PFSK-1 (cell line): ENCODE measurements around the gene ACTC1.

Source experiments
- FOXP2 ChIP-seq: optimal IDR thresholded peaks from 2 replicates; pipeline ENCODE3; 2011; ENCODE audit warnings: borderline replicate concordance, control low read depth, inconsistent platforms; ENCODE audit not compliant: insufficient read depth; ENCODE audit errors: extremely low read length, extremely low read depth
- POLR2AphosphoS5 ChIP-seq: IDR thresholded peaks from 2 replicates; pipeline ENCODE4 v1.6.1; 2012; ENCODE audit warnings: low read depth, mild to moderate bottlenecking, control low read depth, low read length, moderate library complexity
- SIN3A ChIP-seq: IDR thresholded peaks from 2 replicates; pipeline ENCODE4 v1.6.1; 2012; ENCODE audit warnings: mild to moderate bottlenecking, low read length, moderate library complexity, borderline replicate concordance; ENCODE audit not compliant: insufficient read depth
- TAF1 ChIP-seq: IDR thresholded peaks from 2 replicates; pipeline ENCODE4 v1.6.1; 2012; ENCODE audit warnings: low read length, control low read depth, borderline replicate concordance; ENCODE audit not compliant: insufficient read depth
- TF ChIP-seq, protein P1 (sequence below), 2 experiments: IDR thresholded peaks; 2 replicates each; pipeline versions ENCODE4 v1.6.1 to v1.8.0; 2011 to 2012; ENCODE audit warnings: low read depth in 2 of 2, low read length in 2 of 2, control low read depth in 1 of 2, inconsistent platforms in 1 of 2, mild to moderate bottlenecking in 1 of 2, moderate library complexity in 1 of 2; ENCODE audit not compliant: insufficient read depth in 1 of 2

DNA sequence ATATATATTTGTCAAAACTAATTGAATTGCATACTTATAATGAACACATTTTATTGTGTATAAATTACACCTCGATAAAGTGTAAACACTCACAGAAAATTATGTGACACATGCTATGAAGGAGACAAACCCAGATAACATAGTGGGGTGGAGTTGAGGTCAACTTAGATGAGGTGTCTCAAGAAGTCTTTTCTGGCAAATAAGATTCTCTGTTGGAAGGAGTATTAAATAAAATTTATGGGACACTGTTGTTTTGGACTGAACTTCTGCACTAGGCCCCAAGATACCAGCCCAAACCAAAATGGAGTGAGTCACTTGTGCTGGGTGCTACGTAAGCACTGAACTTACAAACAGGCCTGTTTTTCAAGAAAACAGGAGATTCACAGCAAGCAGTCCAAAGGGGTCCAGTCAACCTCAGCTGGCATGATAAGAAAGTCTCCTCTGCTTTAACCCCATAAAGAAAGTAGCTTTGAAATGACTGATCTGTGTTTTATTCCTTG is 18.7 kb downstream of the ACTC1 start:
- TF ChIP-seq, protein P1, sequence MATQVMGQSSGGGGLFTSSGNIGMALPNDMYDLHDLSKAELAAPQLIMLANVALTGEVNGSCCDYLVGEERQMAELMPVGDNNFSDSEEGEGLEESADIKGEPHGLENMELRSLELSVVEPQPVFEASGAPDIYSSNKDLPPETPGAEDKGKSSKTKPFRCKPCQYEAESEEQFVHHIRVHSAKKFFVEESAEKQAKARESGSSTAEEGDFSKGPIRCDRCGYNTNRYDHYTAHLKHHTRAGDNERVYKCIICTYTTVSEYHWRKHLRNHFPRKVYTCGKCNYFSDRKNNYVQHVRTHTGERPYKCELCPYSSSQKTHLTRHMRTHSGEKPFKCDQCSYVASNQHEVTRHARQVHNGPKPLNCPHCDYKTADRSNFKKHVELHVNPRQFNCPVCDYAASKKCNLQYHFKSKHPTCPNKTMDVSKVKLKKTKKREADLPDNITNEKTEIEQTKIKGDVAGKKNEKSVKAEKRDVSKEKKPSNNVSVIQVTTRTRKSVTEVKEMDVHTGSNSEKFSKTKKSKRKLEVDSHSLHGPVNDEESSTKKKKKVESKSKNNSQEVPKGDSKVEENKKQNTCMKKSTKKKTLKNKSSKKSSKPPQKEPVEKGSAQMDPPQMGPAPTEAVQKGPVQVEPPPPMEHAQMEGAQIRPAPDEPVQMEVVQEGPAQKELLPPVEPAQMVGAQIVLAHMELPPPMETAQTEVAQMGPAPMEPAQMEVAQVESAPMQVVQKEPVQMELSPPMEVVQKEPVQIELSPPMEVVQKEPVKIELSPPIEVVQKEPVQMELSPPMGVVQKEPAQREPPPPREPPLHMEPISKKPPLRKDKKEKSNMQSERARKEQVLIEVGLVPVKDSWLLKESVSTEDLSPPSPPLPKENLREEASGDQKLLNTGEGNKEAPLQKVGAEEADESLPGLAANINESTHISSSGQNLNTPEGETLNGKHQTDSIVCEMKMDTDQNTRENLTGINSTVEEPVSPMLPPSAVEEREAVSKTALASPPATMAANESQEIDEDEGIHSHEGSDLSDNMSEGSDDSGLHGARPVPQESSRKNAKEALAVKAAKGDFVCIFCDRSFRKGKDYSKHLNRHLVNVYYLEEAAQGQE (IDR thresholded peaks at IDR 0.05; ENCODE audit: insufficient read depth in 1 of 2, low read depth in 2 of 2, low read length in 2 of 2), result no peak
- TF ChIP-seq POLR2AphosphoS5, result no peak
- no peak for TF ChIP-seq TAF1
- TF ChIP-seq FOXP2, result no peak
- TF ChIP-seq SIN3A, result no peak
